Endothelial cell of umbilical vein (primary cell): ENCODE measurements around the gene PLEKHA7. TPM values are rescaled to one million over a fixed set of nuclear protein-coding genes. Genes with fewer than 3 reads are reported as not detected.

Experiments used
- BruUV-seq: library from RNA; stranded (reverse); fragments of 400-500 nt; replicated peaks from 2 replicates; lab custom pipeline; 2021; lab: Mats Ljungman, UMichigan
- CTCF ChIA-PET: fragments of 300-600, 350-600 bp; sonication (Branson Sonifier 250); formaldehyde crosslinking; loops from one replicate; lab custom pipeline; 2021; ENCODE audit warnings: antibody characterized with exemption, inconsistent platforms; lab: Charles Lee
- POLR2A ChIA-PET: fragments of 300-600, 350-600 bp; sonication (Branson Sonifier 250); formaldehyde crosslinking; loops from one replicate; lab custom pipeline; 2021; ENCODE audit warnings: antibody characterized with exemption, inconsistent platforms; lab: Charles Lee
- DNase-seq: peaks from one replicate; pipeline ENCODE4 v3.0.0-alpha.2; 2011; ENCODE audit warnings: low read depth, low spot score
- FAIRE-seq: peaks from 2 replicates; lab custom pipeline; 2011; peaks lifted over from hg19 to GRCh38; lab: Jason Lieb, UNC
- H2AFZ ChIP-seq: 2 replicates; pipeline ENCODE4 v1.6.0; 2012; ENCODE audit warnings: low read depth, low read length, control low read depth, inconsistent platforms
- H3K27ac ChIP-seq: 2 replicates; pipeline ENCODE4 v1.5.1; 2011; ENCODE audit warnings: low read depth, mild to moderate bottlenecking, control low read depth, low read length, moderate library complexity; ENCODE audit not compliant: insufficient read depth
- H3K27me3 ChIP-seq, 2 experiments: 2 replicates each; pipeline versions ENCODE4 v1.6.0 to v1.6.1; 2011; ENCODE audit warnings: low read length in 2 of 2, mixed read lengths in 1 of 2; ENCODE audit not compliant: control insufficient read depth in 2 of 2, insufficient read depth in 2 of 2
- H3K36me3 ChIP-seq, 2 experiments: 2 replicates in 1 of 2; 3 replicates in 1 of 2; pipeline ENCODE4 v1.5.1; 2011; ENCODE audit warnings: low read length in 2 of 2, mild to moderate bottlenecking in 1 of 2, moderate library complexity in 1 of 2; ENCODE audit not compliant: control insufficient read depth in 2 of 2, insufficient read depth in 2 of 2; ENCODE audit errors: extremely low read depth in 1 of 2
- H3K4me1 ChIP-seq: 3 replicates; pipeline ENCODE4 v1.5.1; 2011; ENCODE audit warnings: mild to moderate bottlenecking, low read length; ENCODE audit not compliant: control insufficient read depth, insufficient read depth; ENCODE audit errors: extremely low read depth
- H3K4me2 ChIP-seq: 2 replicates; pipeline ENCODE4 v1.6.1; 2011; ENCODE audit warnings: low read length, control low read depth, mixed read lengths; ENCODE audit not compliant: insufficient read depth
- H3K4me3 ChIP-seq, 3 experiments: fragments of 200-600 bp in 1 of 3; sonication (generic), shearing (Covaris generic) in 1 of 3; replicated peaks in 1 of 3; 2 replicates each; pipeline ENCODE4 v1.5.1; 2011 to 2016; ENCODE audit warnings: control low read depth in 3 of 3, low read length in 3 of 3, mild to moderate bottlenecking in 2 of 3, inconsistent platforms in 1 of 3, low read depth in 1 of 3, moderate library complexity in 1 of 3; ENCODE audit not compliant: insufficient read depth in 1 of 3
- H3K79me2 ChIP-seq: 2 replicates; pipeline ENCODE4 v1.6.0; 2012; ENCODE audit warnings: low read length, inconsistent platforms; ENCODE audit not compliant: control insufficient read depth, insufficient read depth
- H3K9ac ChIP-seq: replicated peaks from 2 replicates; pipeline ENCODE3; 2011; ENCODE audit warnings: low read length, control low read depth; ENCODE audit not compliant: insufficient read depth; ENCODE audit errors: extremely low read depth
- H3K9me1 ChIP-seq: replicated peaks from 3 replicates; pipeline ENCODE4 v1.6.0; 2011; ENCODE audit warnings: mild to moderate bottlenecking, low read length; ENCODE audit not compliant: control insufficient read depth, insufficient read depth; ENCODE audit errors: extremely low read depth
- H3K9me3 ChIP-seq: replicated peaks from 2 replicates; pipeline ENCODE4 v1.5.1; 2012; ENCODE audit warnings: low read length, inconsistent platforms; ENCODE audit not compliant: control insufficient read depth, insufficient read depth
- H4K20me1 ChIP-seq: replicated peaks from 2 replicates; pipeline ENCODE3; 2011; ENCODE audit warnings: mild to moderate bottlenecking, low read length; ENCODE audit not compliant: control insufficient read depth, insufficient read depth; ENCODE audit errors: extremely low read depth
- EZH2 ChIP-seq: IDR thresholded peaks from 2 replicates; pipeline ENCODE4 v1.6.1; 2012; ENCODE audit warnings: borderline replicate concordance, low read depth, mild to moderate bottlenecking, moderate library complexity, low read length, inconsistent platforms; ENCODE audit not compliant: severe bottlenecking
- FOS ChIP-seq: IDR thresholded peaks from 2 replicates; pipeline ENCODE4 v1.6.1; 2011; ENCODE audit warnings: mild to moderate bottlenecking, low read length, moderate library complexity, borderline replicate concordance; ENCODE audit not compliant: insufficient read depth
- GATA2 ChIP-seq: IDR thresholded peaks from 2 replicates; pipeline ENCODE4 v1.7.0; 2011; ENCODE audit warnings: low read depth, mild to moderate bottlenecking, moderate library complexity, mixed read lengths, low read length; ENCODE audit not compliant: insufficient read length, insufficient read depth
- JUN ChIP-seq: IDR thresholded peaks from 2 replicates; pipeline ENCODE4 v1.6.1; 2011; ENCODE audit warnings: borderline replicate concordance, low read depth; ENCODE audit not compliant: insufficient read length, insufficient read depth
- MYC ChIP-seq: IDR thresholded peaks from one replicate; pipeline ENCODE4 v1.6.1; 2011; ENCODE audit warnings: mild to moderate bottlenecking, low read depth, low read length
- POLR2A ChIP-seq: IDR thresholded peaks from 2 replicates; pipeline ENCODE4 v1.6.1; 2012; ENCODE audit warnings: low read depth, mild to moderate bottlenecking, control low read depth, low read length
- POLR2AphosphoS5 ChIP-seq: IDR thresholded peaks from 2 replicates; pipeline ENCODE4 v1.6.1; 2012; ENCODE audit warnings: low read depth, mild to moderate bottlenecking, control low read depth, low read length, moderate library complexity; ENCODE audit not compliant: insufficient read depth
- dilution Hi-C: fragments of 300-500 bp; cut with MboI; formaldehyde crosslinking; loops from one replicate; pipeline ENCODE4 v1.15.0; 2019; ENCODE audit warnings: low sequenced_read_pairs; ENCODE audit not compliant: extremely low pct_ligation_motif_present
- intact Hi-C: fragments of 100-400 bp; cut with micrococcal nuclease; formaldehyde crosslinking; loops from one replicate; pipeline ENCODE4 v1.10.0; 2022
- polyA plus RNA-seq, 4 experiments: library from polyadenylated mRNA; depleted of rRNA in 3 of 4; stranded (reverse) in 3 of 4; unstranded in 1 of 4; fragments of >200 nt; gene quantifications; 2 replicates each; pipeline versions ENCODE4 v1.2.1 to v1.2.3, GENCODE V29; 2011 to 2012; ENCODE audit warnings: missing spikeins in 1 of 4
- total RNA-seq: library from RNA; stranded (reverse); gene quantifications from 2 replicates; pipeline ENCODE4 v1.2.3, GENCODE V29; 2021
- TF ChIP-seq, protein P1 (sequence below): IDR thresholded peaks from 2 replicates; pipeline ENCODE4 v1.6.1; 2011; ENCODE audit not compliant: insufficient read depth, insufficient read length
- TF ChIP-seq, protein P2 (sequence below), 2 donors: IDR thresholded peaks; 1 replicate in 1 of 2; 2 replicates in 1 of 2; pipeline ENCODE4 v1.5.1; 2011; ENCODE audit warnings: low read length in 2 of 2, mild to moderate bottlenecking in 2 of 2, moderate library complexity in 2 of 2, control low read depth in 1 of 2, inconsistent platforms in 1 of 2, low read depth in 1 of 2; ENCODE audit not compliant: insufficient read depth in 1 of 2; ENCODE audit errors: extremely low read depth in 1 of 2

Gene PLEKHA7
- total and polyA plus RNA-seq, 2 donors (not counting 3 experiments of a cell fraction or from before 2014, with no cell fraction given), result 1.7 to 3.8 TPM

DNA sequence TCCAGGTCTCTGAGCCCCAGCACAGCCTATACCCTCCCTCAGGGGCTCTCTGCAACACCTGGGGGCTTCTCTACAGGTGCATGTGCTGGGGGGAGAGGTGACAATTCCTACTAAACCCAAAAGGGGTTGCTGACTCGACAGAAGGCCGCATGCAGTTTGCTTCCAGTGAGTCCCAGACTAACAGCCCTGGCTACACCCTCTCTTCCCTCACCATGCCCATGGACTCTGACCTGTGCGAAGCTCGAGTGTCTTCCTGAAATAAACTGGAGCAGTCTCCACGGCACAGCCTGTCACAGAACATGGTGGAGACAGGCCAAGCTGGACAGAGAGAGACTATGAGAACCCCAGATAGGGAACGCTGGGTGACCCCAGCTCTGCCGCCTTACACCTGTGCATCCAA, 16.6 kb downstream of the PLEKHA7 start:
- CTCF ChIA-PET, result interaction anchor here (1.2 kb wide), 1 partner anchor 66 kb away, joined by 4 read pairs; no protein-coding TSS in a partner anchor
- intact Hi-C loops, result no loop called here

DNA sequence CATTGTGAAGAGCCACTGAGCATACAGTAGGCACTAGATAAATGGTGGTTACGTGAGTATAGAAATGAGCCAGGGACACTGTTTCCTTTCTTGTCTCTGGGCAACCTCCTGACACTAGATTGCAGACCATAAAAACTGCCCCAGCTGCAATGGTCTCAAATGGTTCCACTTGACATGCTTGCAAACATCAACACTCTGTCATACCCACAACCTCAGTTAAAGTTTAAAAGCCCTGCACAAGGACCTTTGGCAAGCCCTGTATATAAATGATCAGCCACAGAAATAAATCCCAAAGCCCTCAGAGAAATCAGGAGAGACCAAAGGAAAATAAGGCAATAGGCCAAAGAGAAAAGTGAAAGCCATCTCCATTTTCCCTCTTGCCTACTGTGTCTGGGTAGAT, 20.7 kb downstream of the PLEKHA7 start:
- no TSS peak for BruUV-seq
- CTCF ChIA-PET, result no interaction called here

More for the DNA sequence above, 16.6 kb downstream of the PLEKHA7 start:
- Histone ChIP-seq H4K20me1 (no peaks in the 10 kb centered on the region), H3K27ac (no peak overlapping the region), H3K36me3 (no peaks in the 10 kb centered on the region), H3K4me1 (no peaks in the 10 kb centered on the region), H3K4me2 (no peak overlapping the region), H3K9ac (no peak overlapping the region), H3K9me1 (no peaks in the 10 kb centered on the region), H2AFZ (no peak overlapping the region), H3K9me3 (no peaks in the 10 kb centered on the region), H3K79me2 (no peaks in the 10 kb centered on the region), H3K4me3 (no peak overlapping the region), H3K27me3 (no peaks in the 10 kb centered on the region)
- no peak for DNase-seq
- dilution Hi-C loops, result no loop called here
- POLR2A ChIA-PET, result no interaction called here
- FAIRE-seq, result no peak
- BruUV-seq, result no TSS peak
- TF ChIP-seq JUN, result no peak
- no peak for TF ChIP-seq MYC
- TF ChIP-seq POLR2AphosphoS5, result no peak
- TF ChIP-seq EZH2, result no peak

More for the DNA sequence above, 20.7 kb downstream of the PLEKHA7 start:
- no peaks in the 10 kb centered on the region for H3K4me1 ChIP-seq
- no peak overlapping the region for H3K27ac ChIP-seq
- no peak overlapping the region for H3K9ac ChIP-seq
- no peaks in the 10 kb centered on the region for H4K20me1 ChIP-seq
- DNase-seq (no peak), FAIRE-seq (no peak)
- no peaks in the 10 kb centered on the region for H3K36me3 ChIP-seq
- no peaks in the 10 kb centered on the region for H3K27me3 ChIP-seq
- H2AFZ ChIP-seq, result no peak overlapping the region
- TF ChIP-seq MYC, result no peak
- TF ChIP-seq EZH2, result no peak
- no peak for TF ChIP-seq POLR2A
- TF ChIP-seq, protein P1, sequence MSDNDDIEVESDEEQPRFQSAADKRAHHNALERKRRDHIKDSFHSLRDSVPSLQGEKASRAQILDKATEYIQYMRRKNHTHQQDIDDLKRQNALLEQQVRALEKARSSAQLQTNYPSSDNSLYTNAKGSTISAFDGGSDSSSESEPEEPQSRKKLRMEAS, result no peak
- no peak for TF ChIP-seq POLR2AphosphoS5
- TF ChIP-seq JUN, result no peak
- TF ChIP-seq FOS, result no peak
- no peak for TF ChIP-seq GATA2
- TF ChIP-seq, protein P2, sequence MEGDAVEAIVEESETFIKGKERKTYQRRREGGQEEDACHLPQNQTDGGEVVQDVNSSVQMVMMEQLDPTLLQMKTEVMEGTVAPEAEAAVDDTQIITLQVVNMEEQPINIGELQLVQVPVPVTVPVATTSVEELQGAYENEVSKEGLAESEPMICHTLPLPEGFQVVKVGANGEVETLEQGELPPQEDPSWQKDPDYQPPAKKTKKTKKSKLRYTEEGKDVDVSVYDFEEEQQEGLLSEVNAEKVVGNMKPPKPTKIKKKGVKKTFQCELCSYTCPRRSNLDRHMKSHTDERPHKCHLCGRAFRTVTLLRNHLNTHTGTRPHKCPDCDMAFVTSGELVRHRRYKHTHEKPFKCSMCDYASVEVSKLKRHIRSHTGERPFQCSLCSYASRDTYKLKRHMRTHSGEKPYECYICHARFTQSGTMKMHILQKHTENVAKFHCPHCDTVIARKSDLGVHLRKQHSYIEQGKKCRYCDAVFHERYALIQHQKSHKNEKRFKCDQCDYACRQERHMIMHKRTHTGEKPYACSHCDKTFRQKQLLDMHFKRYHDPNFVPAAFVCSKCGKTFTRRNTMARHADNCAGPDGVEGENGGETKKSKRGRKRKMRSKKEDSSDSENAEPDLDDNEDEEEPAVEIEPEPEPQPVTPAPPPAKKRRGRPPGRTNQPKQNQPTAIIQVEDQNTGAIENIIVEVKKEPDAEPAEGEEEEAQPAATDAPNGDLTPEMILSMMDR (IDR thresholded peaks at IDR 0.05; ENCODE audit: extremely low read depth in 1 of 2, insufficient read depth in 1 of 2, low read depth in 1 of 2, low read length in 2 of 2), result no peak
- no peaks in the 10 kb centered on the region for H3K9me3 ChIP-seq
- H3K4me2 ChIP-seq, result no peak overlapping the region
- H3K4me3 ChIP-seq, result no peak overlapping the region
- no peaks in the 10 kb centered on the region for H3K79me2 ChIP-seq
- POLR2A ChIA-PET, result no interaction called here
- H3K9me1 ChIP-seq, result no peaks in the 10 kb centered on the region
- dilution Hi-C loops, result no loop called here
- intact Hi-C loops, result no loop called here
